ENCODE measurements around the gene PHF23.

DNA sequence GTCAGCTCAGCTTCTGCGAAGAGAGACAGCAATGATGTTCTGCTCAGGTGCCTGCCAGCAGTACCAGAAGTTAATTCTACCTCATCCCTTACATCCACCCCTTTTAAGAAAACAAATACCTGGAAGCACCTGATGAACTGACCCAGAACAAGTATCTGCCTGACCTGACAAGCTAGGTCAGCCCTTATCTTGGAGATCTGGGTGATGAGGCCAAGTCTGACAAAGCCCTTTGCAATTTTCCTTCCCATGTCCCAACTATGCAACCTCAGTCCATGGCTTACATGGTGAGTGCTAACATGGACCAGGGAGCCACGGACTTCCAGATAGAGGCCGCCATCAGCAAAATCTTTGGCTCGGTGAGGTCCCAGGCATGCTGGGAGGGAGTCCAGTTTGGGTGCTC lies 15.9 kb downstream of the PHF23 start:
- TF ChIP-seq POLR2A (IDR thresholded peaks at IDR 0.05; ENCODE audit: extremely low read depth, insufficient read length) (no peak), MYC (IDR thresholded peaks at IDR 0.05; ENCODE audit: low read depth, low read length) (no peak)
- TF ChIP-seq, protein P1, sequence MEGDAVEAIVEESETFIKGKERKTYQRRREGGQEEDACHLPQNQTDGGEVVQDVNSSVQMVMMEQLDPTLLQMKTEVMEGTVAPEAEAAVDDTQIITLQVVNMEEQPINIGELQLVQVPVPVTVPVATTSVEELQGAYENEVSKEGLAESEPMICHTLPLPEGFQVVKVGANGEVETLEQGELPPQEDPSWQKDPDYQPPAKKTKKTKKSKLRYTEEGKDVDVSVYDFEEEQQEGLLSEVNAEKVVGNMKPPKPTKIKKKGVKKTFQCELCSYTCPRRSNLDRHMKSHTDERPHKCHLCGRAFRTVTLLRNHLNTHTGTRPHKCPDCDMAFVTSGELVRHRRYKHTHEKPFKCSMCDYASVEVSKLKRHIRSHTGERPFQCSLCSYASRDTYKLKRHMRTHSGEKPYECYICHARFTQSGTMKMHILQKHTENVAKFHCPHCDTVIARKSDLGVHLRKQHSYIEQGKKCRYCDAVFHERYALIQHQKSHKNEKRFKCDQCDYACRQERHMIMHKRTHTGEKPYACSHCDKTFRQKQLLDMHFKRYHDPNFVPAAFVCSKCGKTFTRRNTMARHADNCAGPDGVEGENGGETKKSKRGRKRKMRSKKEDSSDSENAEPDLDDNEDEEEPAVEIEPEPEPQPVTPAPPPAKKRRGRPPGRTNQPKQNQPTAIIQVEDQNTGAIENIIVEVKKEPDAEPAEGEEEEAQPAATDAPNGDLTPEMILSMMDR (IDR thresholded peaks at IDR 0.05; ENCODE audit: low read depth, low read length) = no peak
- TF ChIP-seq, protein P2, sequence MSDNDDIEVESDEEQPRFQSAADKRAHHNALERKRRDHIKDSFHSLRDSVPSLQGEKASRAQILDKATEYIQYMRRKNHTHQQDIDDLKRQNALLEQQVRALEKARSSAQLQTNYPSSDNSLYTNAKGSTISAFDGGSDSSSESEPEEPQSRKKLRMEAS (IDR thresholded peaks at IDR 0.05; ENCODE audit: low read depth, low read length) = no peak

All from NB4 (cell line).